OCI-LY1 (cell line): ENCODE results near the gene PTPA.

Experiments used
- H2AFZ ChIP-seq: fragments of 200-600 bp; sonication (generic), shearing (Covaris generic); 2 replicates; pipeline ENCODE4 v1.6.0; 2014; ENCODE audit warnings: antibody characterized with exemption, mild to moderate bottlenecking, low read length
- H3F3A ChIP-seq: fragments of 200-600 bp; sonication (generic), shearing (Covaris generic); 2 replicates; pipeline ENCODE4 v1.6.0; 2014; ENCODE audit warnings: mild to moderate bottlenecking, antibody characterized with exemption, low read length, moderate library complexity; ENCODE audit not compliant: insufficient read depth
- H3K27ac ChIP-seq: fragments of 200-600 bp; sonication (generic); 2 replicates; pipeline ENCODE4 v1.5.1; 2014; ENCODE audit warnings: low read length, mixed run types, mild to moderate bottlenecking, low read depth; ENCODE audit not compliant: poor library complexity, severe bottlenecking
- H3K27me3 ChIP-seq: fragments of 200-600 bp; sonication (generic); 2 replicates; pipeline ENCODE4 v1.6.0; 2014; ENCODE audit warnings: antibody characterized with exemption, mild to moderate bottlenecking, low read length, moderate library complexity; ENCODE audit not compliant: insufficient read depth
- H3K36me3 ChIP-seq: fragments of 200-600 bp; sonication (generic); 2 replicates; pipeline ENCODE4 v1.6.1; 2014; ENCODE audit warnings: mild to moderate bottlenecking, antibody characterized with exemption, low read length, moderate library complexity, mixed read lengths; ENCODE audit not compliant: insufficient read depth
- H3K4me1 ChIP-seq: fragments of 200-600 bp; sonication (generic); 2 replicates; pipeline ENCODE4 v1.5.1; 2014; ENCODE audit warnings: mild to moderate bottlenecking, low read length, moderate library complexity; ENCODE audit not compliant: insufficient read depth, severe bottlenecking
- H3K4me2 ChIP-seq: fragments of 200-600 bp; sonication (generic), shearing (Covaris generic); 2 replicates; pipeline ENCODE4 v1.6.1; 2014; ENCODE audit warnings: low read length
- H3K4me3 ChIP-seq: fragments of 200-600 bp; sonication (generic); 2 replicates; pipeline ENCODE4 v1.5.1; 2014; ENCODE audit warnings: low read length, low read depth, mild to moderate bottlenecking, mixed read lengths; ENCODE audit not compliant: poor library complexity, severe bottlenecking
- H3K79me2 ChIP-seq: fragments of 200-600 bp; shearing (Covaris generic); 2 replicates; pipeline ENCODE4 v1.6.1; 2016; ENCODE audit warnings: mixed run types, low read length, mixed read lengths; ENCODE audit not compliant: insufficient read depth
- H3K9ac ChIP-seq: fragments of 200-600 bp; sonication (generic), shearing (Covaris generic); 2 replicates; pipeline ENCODE4 v1.6.1; 2014; ENCODE audit warnings: mild to moderate bottlenecking, low read length, mixed read lengths
- H3K9me2 ChIP-seq: fragments of 200-600 bp; sonication (generic), shearing (Covaris generic); 2 replicates; pipeline ENCODE4 v1.6.1; 2014; ENCODE audit warnings: low read depth, mild to moderate bottlenecking, low read length, mixed read lengths
- H3K9me3 ChIP-seq: fragments of 200-600 bp; shearing (Covaris generic); 2 replicates; pipeline ENCODE4 v1.6.1; 2014; ENCODE audit warnings: low read length, mixed read lengths
- H4K20me1 ChIP-seq: fragments of 200-600 bp; sonication (generic), shearing (Covaris generic); 2 replicates; pipeline ENCODE4 v1.6.0; 2016; ENCODE audit warnings: mild to moderate bottlenecking, low read length; ENCODE audit not compliant: insufficient read depth
- EZH2 ChIP-seq: fragments of 200-600 bp; sonication (generic), shearing (Covaris generic); IDR thresholded peaks from 2 replicates; pipeline ENCODE4 v1.8.0; 2017; ENCODE audit warnings: borderline replicate concordance, mixed run types, mild to moderate bottlenecking, antibody characterized with exemption, low read length, moderate library complexity, mixed read lengths
- TF ChIP-seq, protein P1 (sequence below): fragments of 200-600 bp; sonication (generic), shearing (Covaris generic); IDR thresholded peaks from 2 replicates; pipeline ENCODE4 v1.5.1; 2017; ENCODE audit warnings: mild to moderate bottlenecking, antibody characterized with exemption, low read length, moderate library complexity, mixed read lengths

The PTPA gene

DNA sequence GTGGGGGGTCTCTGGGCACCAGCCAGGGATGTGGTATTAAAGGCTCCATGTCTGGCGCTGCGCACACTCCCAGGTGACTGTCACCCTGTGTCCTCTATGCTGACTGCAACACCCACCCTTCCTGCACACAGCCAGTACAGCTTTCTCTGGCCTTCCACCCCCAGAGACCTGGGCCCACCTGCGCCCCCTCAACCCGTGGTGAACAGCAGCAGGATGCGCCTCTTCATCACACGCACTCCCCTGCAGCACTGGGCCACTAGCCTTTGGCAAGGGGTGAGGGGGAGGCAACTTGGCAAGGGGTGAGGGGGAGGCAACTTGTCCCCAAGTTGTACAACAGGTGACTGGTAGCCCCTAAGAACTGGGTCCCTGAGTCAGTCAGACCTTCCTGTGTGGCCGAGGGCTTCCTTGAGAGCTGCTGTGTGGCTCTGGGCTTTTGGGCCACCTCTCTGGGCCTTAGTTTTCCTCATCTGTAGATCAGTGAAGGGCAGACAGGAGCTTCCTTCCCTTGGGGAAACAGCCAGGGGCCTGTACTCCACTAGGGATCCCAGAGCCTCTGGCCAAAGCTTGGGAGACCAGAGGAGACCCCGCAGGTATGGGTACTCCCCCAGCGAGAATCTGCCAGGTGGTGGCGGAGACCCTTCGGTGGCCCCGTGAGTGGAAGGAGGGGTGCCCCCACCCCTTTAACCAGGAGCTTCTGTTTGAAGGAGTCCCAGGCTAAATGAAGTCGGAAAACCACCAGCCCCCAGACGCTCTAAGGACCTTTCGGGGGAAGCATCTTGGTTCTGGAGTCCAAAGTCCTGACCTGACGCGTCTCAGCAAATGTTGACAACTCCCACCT is 5.1 kb upstream of the PTPA start:
- Histone ChIP-seq H3K4me2 (no peak overlapping the region), H3K79me2 (no peaks in the 10 kb centered on the region), H3K4me1 (peaks cover 7% of the 10 kb centered on the region), H3F3A (no peaks in the 10 kb centered on the region), H3K9me3 (no peaks in the 10 kb centered on the region), H3K9me2 (no peaks in the 10 kb centered on the region), H3K36me3 (no peaks in the 10 kb centered on the region), H3K9ac (no peak overlapping the region), H3K27me3 (0 out of 2 replicates have a peak, but pooled peaks cover 7% of the 10 kb centered on the region), H3K4me3 (no peak overlapping the region), H3K27ac (no peak overlapping the region), H4K20me1 (no peaks in the 10 kb centered on the region), H2AFZ (no peak overlapping the region)
- TF ChIP-seq, protein P1, sequence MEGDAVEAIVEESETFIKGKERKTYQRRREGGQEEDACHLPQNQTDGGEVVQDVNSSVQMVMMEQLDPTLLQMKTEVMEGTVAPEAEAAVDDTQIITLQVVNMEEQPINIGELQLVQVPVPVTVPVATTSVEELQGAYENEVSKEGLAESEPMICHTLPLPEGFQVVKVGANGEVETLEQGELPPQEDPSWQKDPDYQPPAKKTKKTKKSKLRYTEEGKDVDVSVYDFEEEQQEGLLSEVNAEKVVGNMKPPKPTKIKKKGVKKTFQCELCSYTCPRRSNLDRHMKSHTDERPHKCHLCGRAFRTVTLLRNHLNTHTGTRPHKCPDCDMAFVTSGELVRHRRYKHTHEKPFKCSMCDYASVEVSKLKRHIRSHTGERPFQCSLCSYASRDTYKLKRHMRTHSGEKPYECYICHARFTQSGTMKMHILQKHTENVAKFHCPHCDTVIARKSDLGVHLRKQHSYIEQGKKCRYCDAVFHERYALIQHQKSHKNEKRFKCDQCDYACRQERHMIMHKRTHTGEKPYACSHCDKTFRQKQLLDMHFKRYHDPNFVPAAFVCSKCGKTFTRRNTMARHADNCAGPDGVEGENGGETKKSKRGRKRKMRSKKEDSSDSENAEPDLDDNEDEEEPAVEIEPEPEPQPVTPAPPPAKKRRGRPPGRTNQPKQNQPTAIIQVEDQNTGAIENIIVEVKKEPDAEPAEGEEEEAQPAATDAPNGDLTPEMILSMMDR: no peak

GRCh38 chr9:129107651-129108050 is 3.6 kb upstream of the PTPA start:
- peaks cover 7% of the 10 kb centered on the region for H3K79me2 ChIP-seq
- H3K4me1 ChIP-seq: peaks cover 14% of the 10 kb centered on the region
- H3F3A ChIP-seq: no peaks in the 10 kb centered on the region
- 0 out of 2 replicates have a peak, but pooled peaks cover 4% of the 10 kb centered on the region for H3K27me3 ChIP-seq
- H2AFZ ChIP-seq: no peak overlapping the region
- no peak overlapping the region for H3K9ac ChIP-seq
- no peaks in the 10 kb centered on the region for H3K9me3 ChIP-seq
- TF ChIP-seq EZH2: no peak
- TF ChIP-seq, protein P1: no peak
- H4K20me1 ChIP-seq: no peaks in the 10 kb centered on the region
- no peaks in the 10 kb centered on the region for H3K36me3 ChIP-seq
- no peak overlapping the region for H3K27ac ChIP-seq
- no peak overlapping the region for H3K4me3 ChIP-seq
- no peak overlapping the region for H3K4me2 ChIP-seq
- no peaks in the 10 kb centered on the region for H3K9me2 ChIP-seq

DNA sequence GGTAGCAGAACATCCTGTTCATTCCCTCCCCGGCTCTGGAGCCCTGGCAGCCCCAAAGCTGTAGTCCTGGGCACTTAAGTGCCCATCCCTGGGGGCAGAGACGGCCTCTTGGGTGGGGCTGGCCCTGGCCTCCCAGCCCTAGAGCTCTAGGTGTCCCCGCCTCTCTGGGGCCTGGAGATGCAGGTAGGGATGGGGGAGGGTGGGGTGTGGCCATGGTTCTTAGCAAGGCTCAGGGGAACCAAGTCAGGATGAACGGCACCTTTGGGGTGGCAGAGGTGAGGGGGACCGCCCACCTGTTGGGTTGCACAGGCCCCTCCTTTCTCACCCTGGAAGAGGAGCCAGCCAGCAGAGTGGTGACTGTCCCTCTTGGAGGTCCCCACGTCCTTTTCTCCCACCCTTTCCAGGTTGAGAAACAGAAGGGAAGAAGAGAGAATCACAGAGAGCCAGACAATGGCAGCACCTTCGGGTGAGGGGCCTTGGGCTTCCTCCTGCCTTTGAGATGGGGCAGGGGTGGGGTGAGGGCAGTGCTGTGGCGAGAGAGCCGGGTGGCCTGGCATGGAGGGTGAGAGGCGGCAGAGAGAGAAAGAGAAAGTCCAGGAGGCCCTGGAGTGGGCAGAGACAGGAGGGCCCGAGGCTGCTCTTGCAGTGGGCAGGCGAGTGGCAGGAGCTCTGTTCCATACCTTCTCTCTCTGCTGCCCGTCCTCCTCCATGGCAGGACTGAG is 3.0 kb upstream of the PTPA start:
- H3F3A ChIP-seq: no peaks in the 10 kb centered on the region
- H2AFZ ChIP-seq: no peak overlapping the region
- no peak overlapping the region for H3K4me2 ChIP-seq
- 0 out of 2 replicates have a peak, but pooled peaks cover 3% of the 10 kb centered on the region for H3K27me3 ChIP-seq
- no peak overlapping the region for H3K27ac ChIP-seq
- no peaks in the 10 kb centered on the region for H3K9me2 ChIP-seq
- no peak for TF ChIP-seq EZH2
- TF ChIP-seq, protein P1: no peak
- H4K20me1 ChIP-seq: no peaks in the 10 kb centered on the region
- no peaks in the 10 kb centered on the region for H3K9me3 ChIP-seq
- peaks cover 19% of the 10 kb centered on the region for H3K4me1 ChIP-seq
- H3K9ac ChIP-seq: no peak overlapping the region
- no peaks in the 10 kb centered on the region for H3K36me3 ChIP-seq
- H3K4me3 ChIP-seq: no peak overlapping the region
- peaks cover 7% of the 10 kb centered on the region for H3K79me2 ChIP-seq
